ENCODE results near the gene SPRY4.
"Not testable (repeated sequence)": the region's sequence is repeated elsewhere in the genome, so short reads cannot be mapped to it uniquely, and the experiment has no call there.

The SPRY4 gene

DNA sequence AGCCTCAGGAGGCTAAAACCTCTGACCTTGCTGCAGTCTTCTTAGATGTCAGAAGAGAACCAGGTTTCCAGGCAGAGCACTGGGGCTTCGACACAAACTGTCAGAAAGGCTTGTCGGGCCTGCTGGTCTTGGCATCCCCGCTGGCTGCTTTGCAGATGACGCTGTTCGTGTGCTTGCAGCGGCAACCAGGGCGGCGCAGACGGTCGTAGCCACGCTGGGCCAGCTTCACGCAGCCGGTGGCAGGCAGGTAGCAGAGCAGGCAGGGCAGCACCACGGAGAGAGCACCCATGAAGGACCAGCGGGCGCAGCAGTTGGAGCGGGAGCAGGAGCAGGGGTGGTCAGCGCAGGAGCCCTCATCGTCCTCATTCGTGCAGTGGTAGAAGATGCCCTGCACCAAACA lies 10.7 kb downstream of the SPRY4 start:
- DNase-seq = no peak

DNA sequence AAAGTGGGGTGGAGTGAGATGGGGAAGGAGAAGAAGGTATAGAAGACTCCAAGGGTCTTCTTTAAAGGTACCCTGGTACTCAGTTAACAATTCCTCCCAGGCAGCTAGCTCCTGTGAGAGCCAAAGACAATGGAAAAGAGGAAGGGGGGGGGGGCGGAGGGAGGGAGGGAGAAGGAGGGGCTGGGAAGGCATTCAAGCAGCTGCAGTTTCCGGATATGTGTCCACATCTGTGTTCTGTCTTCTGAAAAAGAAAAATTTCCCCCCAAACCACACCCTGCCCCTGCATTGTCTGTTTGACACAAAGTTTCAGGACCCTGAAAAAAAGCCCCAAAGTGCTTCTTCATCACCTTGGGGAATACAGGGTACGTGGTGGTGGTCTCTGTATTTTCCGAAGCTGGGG lies 11.1 kb downstream of the SPRY4 start:
- peak; percentile 40 to 54 for DNase-seq

DNA sequence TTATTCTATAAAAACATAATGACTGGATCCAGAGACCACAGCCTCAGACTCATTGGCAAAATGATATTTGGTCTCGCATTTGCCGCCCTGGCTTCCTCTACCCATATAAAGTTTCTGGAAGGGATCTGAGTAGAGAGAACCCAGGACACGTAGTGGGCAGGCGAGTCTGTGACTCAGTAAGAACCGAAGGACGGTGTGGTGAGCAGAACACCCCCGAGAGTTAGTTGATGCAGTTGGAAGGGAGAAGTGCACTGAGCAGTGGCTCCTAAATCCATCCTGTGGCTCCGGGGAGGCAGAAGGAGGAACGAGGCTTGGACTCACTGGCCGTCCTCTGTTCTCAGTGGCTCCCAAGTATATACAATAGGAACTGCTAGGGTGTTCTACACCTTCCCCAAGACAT lies 11.5 kb downstream of the SPRY4 start:
- no peak for DNase-seq

DNA sequence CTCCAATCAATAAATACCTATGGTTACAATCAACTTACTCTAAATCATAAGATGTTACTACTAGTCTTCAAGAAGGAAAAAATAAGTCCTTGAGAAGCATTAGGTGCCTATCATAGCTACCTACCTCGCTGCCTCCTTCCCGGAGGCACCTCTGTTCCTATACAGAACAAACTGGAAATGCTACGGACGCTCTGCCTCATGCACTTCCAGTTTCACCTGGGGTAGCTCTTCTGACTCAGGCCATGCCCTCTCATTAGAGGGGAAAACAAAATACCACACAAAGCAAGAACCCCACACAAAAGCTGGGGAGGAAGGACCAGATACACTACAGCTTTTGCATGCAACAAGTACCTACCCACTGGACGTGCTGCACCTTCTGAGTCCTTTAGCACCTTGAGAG lies 12.4 kb downstream of the SPRY4 start:
- no peak for DNase-seq

DNA sequence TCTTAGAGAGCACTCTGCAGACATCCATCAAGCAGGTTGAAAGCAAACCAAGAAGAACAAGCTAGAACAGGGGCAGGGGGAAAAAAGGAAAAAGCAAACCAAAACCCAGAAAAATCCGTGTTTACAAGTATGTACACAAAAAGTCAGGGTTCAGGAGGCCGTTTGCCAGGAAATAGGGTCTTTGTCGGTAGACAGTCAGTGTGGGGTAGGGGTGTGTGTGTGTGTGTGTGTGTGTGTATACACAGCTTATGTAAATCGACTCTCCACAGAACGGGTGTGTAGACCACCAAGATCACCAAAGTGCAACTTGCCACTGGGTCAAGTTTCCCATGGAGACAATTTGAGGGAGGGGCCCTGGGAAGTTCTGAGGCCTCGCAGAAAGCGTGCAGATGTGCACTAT lies 13.1 kb downstream of the SPRY4 start:
- DNase-seq = no peak

DNA sequence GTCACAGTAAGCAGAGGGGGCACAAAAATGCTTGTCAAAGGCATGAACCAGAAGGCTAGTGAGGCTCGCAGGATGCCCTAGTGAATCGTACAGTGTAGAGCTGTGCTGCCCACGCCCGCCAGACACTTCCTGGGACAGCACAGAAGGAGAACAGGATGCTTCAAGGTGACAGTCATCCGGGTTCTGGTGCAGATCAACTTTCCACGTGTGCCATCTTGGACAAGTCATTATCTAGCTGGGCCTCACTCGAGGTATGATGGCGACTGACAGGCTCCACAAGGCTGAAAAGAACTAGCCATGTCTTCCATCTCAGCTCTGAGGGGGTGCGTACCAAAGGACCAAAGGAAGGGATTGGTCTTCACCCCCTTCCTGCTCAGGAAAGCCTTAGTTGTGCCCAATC lies 14.0 kb downstream of the SPRY4 start:
- no peak for DNase-seq

DNA sequence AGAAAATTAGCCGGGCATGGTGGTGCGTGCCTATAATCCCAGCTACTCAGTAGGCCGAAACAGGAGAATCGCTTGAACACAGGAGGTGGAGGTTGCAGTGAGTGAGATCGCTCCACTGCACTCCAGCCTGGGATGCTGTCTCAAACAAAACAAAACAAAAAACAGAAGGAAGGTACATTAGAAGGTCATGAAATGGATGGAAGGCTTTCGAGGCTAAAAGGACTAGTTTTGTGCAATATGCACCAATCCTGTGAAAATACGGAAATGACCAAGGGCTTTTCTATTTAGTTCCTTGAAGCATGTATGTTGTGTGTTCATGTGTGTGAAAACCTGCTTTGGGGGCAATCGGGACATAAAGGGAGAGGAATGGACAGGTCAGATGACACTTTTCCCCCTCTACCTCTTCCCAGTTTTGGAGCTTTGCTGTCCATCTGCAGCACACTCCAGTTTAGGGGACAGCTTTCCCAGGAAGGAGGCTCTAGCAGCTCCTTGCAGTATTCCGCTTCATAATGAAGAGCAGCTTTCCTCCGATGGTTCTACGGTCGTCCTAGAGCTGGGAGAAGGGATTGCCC lies 15.0 kb downstream of the SPRY4 start:
- no peak for DNase-seq

DNA sequence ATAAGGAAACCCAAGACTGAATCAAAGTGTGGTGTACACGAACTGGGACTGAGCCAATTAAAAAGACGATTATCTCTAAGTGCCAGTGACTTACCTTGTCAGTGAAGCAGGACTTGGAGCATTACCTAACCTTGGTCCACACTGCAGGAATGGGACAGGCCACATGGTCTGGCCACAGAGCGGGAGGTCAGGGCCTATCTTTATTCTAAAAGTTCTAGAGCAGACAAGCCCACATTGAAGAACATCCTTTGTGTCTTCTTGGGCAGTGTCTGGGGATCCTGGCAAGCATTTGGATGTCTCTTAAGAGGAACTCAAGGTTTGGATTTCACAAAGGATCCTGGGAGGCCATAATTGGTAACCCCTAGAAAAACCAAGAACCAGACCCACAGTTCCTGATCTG lies 16.5 kb downstream of the SPRY4 start:
- DNase-seq = no peak

GRCh38 chr5:142307146-142307890 lies 17.5 kb downstream of the SPRY4 start:
- DNase-seq = no peak

DNA sequence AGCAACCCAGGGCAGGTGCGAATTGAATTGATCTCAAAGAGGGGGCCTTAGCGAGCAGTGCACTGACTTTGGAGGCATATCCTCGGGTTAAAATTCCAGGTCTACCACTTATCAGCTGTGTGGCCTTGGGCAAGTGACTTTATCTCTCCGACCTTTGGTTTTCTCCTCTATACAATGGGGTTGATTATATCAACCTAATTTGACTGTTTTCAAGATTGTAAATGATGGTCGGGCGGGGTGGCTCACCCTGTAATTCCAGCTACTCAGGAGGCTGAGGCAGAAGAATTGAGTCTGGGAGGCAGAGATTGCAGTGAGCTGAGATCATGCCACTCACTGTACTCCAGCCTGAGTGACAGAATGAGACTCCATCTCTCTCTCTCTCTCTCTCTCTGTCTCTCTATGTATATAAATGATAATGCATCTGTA lies 18.7 kb downstream of the SPRY4 start:
- no peak for DNase-seq

- no peak for DNase-seq
Observed at GRCh38 chr5:142305211-142305610, 19.6 kb downstream of the SPRY4 start.

GRCh38 chr5:142304013-142304701 lies 20.7 kb downstream of the SPRY4 start:
- DNase-seq = no peak

DNA sequence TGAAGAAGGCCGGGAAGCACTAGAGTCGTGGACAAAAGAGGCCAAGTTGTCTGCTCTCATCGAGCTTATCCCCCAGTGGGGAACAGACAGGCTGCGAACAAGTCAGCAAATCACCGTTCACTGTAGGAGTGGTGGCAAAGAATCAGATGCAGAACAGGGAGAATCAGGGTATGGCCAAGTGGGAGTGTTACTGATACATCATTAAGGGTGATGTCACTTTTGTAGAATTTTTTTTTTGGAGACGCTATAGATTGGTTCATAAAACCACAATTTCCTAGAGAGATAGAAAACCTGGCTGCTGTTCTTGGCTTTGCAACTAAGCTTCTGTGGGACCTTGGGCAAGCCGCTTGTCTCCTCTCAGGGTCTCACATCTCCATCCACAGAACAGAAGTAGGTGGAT lies 21.3 kb downstream of the SPRY4 start:
- DNase-seq = no peak

DNA sequence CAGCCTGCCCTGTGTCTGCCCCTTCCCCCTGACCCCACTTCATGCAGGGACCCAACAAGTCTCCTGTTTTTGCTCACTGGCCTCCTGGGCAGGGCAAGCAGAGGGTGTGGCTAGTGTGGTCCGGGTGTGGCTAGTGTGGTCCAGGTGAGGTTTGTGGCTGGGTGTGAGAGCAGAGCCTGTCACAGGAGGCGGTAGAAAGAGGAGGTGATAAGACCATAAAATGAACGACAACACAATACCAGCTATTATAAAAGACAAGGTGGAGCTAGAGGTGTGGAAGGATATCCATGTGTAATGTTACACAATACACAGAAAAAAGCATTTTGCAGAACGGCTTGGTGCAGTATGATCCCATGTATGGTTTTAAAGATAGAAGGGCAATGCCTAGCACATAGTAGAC lies 23.3 kb downstream of the SPRY4 start:
- DNase-seq = no peak

- no peak for DNase-seq
Observed at GRCh38 chr5:142300677-142301076, 24.1 kb downstream of the SPRY4 start.

GRCh38 chr5:142298789-142299188 lies 26.0 kb downstream of the SPRY4 start:
- no peak for DNase-seq

DNA sequence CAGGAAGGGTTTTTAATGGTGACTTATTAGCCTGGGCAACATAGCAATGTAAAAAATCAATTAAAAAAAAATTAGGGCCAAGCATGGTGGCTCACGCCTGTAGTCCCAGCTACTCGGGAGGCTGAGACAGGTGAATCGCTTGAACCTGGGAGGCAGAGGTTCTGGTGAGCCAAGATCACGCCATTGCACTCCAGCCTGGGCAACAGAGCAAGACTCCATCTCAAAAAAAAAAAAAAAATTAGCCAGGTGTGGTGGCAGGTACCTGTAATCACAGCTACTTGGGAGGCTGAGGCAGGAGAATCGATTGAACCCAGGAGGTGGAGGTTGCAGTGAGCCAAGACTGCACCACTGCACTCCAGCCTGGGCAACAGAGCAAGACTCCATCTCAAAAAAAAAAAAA lies 27.0 kb downstream of the SPRY4 start:
- DNase-seq = not testable (repeated sequence)

DNA sequence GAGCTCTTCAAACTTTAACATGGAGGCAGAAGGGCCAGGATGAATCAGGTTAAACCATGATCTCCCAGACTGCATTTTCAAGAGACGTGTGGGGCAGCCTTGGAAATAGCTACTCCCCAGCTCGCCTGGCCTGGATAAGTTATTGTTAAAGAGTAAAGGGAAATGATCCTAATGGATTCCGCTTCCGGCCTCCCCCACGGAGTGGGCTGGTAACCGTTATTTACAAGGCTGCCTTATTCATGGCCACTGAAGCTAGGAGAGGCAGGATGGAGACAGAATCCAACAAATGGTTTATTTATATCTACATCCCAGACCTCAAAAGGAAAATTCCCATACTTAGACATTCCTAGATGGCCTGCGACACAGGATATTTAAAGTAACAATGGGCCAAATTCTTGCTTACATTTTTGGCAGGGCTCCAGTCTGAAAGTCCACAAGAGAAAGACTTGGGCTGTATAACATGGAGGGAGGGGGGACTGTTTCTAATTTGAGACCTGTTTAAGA lies 27.9 kb downstream of the SPRY4 start:
- no peak for DNase-seq

DNA sequence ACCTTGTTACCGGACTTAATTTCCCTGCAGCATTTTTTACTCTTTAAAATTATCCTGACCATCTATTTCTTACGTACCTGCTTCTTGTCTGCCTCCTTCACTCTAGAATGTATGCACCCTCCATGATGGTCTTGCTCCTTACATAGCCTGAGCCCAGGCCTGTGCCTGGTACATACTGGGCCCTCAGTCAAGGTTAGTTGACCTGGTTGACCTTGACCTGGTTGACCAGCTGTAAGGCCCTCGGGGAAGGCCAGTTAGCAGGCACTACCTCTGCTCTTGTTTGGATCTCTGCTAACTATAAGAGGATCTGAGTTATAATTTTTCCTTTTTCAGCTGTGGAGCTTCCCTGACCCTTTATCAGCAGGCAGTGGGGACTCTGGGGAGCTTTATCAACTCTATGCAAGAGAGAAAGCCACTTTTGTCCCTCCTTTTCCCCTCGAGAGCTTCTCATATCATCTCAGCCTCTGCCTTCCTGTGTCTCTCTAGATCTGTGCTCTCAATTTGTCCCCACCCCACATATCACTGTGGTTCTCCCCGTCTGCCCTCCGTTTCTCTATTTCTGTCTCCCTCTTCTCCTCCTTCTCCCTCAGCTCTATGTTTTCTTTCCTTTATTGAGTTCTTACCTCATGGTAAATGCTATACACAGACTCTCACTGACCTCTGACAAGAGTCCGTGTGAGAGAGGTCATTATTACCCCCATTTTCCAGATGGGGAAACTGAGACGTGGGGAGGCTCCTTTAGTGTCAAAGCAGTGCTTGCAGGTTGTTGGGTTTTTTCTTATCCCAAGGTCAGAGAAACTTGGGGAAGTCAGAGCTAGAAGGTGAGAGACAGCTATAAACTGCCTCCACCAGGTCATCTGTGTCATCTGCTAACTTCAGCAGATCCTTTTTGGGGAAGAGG lies 28.6 kb downstream of the SPRY4 start:
- no peak for DNase-seq

DNA sequence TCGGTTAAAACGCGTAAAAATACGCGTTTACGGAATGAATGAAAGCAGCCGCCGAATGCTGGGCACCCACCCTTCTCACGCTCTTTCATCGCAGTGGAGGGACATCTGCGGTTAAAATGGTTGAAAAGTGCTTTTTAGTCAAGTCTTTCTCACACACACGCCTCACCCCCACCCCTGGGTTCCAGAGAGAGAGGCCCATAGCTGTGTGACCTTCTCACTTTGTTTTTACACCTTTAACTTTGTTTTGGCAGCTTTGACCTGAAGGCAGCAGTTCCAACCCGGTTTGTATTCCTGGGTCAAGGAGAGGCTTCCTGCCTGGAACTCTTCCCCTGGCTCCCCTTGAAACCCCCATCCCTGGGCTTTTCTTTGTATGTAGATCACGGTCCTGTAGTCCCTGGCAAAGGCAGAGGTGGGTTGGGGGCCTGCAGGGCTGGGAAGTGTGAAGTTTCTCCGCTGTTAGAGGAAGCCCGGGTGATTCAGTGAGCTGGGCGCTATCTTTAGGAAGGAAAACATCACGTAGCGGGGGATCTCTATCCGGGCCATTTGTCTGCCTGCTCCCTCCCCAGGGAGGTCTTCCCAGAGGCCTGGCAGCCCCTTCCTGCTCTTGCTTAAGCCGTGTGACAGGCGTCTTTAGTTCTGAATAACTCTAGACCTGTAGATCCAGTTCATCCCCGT lies 29.6 kb downstream of the SPRY4 start:
- peak in 1 of 2 experiments; percentile 14 for DNase-seq

GRCh38 chr5:142293486-142293885 lies 31.3 kb downstream of the SPRY4 start:
- no peak for DNase-seq

GRCh38 chr5:142292808-142293207 lies 32.0 kb downstream of the SPRY4 start:
- no peak for DNase-seq
